SKM-1 (cell line): ENCODE data around the gene TEX2.

Source experiments
- DNase-seq: peaks from one replicate; lab custom pipeline; 2025; ENCODE audit not compliant: unreplicated experiment; lab: John Stamatoyannopoulos, UW

The TEX2 gene

GRCh38 chr17:64162554-64162953 lies 100.5 kb downstream of the TEX2 start:
- DNase-seq: no peak

GRCh38 chr17:64161380-64162176 lies 101.5 kb downstream of the TEX2 start:
- DNase-seq: no peak

DNA sequence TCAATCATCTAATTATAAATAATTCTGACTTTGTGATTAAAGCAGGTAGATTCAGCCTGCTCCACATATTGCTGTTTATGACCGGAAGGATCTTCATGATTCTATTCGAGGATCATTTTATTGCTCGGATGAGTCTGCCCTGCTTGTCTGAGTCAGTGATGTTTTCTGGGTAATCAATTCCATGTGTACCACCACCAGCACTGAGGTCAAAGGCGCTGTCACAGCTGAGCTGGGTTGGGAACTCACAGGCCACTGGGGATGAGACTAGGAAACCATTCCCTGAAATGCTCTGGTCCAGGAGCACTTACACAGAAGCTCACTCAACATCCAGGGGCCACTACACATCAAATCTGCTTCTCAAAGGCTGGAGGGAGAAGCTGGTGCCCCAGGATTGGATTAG lies 102.7 kb downstream of the TEX2 start:
- no peak for DNase-seq

DNA sequence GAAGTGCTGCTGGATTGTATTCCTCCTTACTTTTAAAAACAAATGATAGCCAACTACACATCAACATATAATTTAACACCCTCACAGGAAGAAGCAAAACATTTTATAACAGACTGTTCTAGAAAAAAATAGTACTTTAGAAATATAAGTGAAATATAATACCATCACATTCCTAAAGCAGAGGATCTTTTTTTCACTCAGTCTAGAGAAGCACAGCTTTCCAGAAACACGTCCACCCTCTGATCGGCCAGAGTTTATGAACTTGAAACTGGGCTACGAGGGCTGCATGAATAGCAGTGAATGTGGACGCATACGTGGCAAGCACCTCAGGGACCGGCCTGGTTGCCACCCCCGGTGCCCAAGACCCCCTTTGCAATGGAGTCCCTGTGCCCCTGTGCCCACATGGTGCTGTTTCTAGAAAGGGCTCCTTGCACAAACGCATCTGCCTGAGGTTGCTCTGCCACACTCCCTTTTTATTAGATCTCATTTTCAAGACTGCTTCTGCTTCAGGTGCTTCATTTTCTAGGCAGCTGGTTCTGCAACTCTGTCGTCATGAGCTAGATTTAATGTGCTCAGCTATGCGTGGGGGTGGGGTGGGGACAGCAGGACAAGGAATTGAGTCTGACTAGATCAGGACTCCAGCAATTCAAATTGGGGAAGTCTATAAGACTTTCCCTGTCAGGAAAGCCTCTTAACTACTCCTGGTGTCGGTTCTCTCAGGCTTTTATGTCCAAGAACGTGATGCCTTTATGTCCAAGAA lies 104.0 kb downstream of the TEX2 start:
- no peak for DNase-seq

DNA sequence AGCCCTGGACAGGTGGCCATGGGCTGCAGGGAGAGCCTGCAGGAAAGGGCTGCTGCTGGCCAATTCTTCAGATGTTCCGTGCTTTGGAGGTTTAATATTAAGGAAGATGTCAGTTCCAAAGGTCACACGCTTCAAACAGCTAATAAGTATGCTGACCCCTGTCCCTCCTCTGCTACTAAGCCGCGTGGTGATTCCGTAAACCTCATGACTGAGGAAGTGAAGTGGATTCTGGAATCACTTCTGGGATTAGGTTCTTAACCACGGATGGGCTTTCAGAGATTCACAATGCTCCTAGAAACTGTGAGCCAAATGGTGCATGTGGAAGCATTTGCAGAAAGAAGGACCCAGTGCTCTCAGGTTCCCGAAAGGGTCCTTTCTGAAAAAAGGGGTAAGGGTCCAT lies 104.7 kb downstream of the TEX2 start:
- no peak for DNase-seq

- no peak for DNase-seq
These were observed 105.3 kb downstream of the TEX2 start for GRCh38 chr17:64157669-64158180.

DNA sequence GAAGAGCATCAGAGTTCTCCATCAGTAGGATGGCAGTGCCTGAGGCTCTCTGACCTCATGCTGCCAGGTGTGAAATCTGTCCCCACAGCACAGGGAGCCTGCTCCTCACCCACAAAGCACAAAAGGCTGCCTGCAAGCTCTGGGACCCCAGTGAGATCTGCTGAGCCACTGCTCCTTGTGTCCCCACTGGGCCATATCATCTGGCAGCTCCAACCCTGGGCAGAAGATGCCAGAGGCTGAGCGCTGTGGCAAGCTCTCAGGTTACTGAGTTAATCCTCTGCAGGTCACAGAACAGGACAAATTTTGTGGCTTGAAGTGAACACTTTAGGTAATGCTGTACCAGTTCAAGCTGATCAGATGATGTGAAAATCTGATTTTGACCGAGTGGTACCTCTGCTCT lies 106.4 kb downstream of the TEX2 start:
- DNase-seq: no peak

DNA sequence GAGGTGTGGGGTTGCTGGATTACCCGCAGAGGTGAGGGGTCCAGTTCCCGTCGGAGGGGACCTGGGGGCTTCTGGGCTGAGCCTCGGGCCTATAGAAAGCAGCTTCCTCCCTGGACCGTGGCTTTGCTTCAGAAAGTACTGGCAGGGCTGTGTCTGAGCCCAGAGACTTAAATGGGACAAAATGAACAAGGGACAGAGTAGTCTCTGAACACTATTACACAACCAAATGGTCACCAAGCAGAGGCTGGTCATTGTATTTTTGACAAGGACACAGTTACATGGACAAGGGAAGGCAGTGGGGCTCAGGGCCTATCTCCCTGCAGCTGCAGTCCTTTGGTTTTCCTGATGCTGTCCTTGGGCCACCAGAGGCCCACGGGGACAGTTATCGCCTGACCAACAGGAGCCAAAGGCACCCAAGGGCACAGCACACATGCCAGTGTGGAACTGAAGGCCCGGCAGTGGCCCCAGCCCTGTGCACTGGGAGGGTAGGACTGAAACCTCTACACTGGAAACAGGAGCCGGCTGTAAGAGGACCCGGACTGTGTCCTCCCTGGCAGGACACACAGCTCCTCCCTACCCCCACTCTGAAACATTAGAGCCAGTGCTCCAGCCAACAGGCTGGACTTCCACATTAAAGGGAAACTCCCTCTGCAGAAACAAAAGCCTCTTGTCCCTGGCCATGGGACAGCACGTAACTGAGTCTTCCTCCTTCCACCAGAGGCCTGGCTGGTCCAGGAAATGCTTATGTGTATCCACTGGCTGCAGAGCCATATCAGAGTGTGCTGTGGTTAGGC lies 107.1 kb downstream of the TEX2 start:
- DNase-seq: no peak

GRCh38 chr17:64155129-64155528 lies 107.9 kb downstream of the TEX2 start:
- DNase-seq: no peak

- DNase-seq: no peak
These were observed 108.3 kb downstream of the TEX2 start for GRCh38 chr17:64154717-64155116.

GRCh38 chr17:64154313-64154695 lies 108.8 kb downstream of the TEX2 start:
- DNase-seq: no peak

DNA sequence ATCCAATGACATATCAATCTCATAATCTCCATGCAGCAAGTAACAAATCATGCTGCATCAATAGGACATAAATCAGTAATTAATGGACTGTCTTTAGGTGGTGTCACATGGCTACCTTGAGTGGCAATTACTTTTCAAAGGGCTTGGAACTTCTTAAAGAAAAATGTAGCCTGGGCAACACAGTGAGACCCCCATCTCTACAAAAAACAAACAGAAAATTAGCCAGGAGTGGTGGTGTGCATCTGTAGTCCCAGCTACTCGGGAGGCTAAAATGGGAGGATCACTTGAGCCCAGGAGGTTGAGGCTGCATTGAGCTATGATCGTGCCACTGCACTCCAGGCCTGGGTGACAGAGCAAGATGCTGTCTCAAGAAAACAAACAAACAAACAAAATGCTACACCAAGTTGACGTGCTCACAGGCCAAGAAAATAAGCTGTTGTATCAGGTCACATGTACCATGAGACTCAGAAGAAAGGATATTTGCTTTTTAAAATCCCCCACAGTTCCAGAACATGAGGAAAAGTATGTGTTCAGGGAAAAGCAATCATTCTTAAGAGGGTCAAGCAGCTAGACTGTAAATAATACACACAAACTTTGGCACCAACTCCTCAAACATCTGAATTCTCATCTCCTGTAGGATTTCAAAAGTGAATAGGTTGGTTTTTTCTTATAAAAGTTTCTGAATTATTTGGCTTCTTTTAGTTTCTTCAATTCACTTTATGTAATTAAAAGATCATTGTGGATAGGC lies 109.3 kb downstream of the TEX2 start:
- DNase-seq: no peak

DNA sequence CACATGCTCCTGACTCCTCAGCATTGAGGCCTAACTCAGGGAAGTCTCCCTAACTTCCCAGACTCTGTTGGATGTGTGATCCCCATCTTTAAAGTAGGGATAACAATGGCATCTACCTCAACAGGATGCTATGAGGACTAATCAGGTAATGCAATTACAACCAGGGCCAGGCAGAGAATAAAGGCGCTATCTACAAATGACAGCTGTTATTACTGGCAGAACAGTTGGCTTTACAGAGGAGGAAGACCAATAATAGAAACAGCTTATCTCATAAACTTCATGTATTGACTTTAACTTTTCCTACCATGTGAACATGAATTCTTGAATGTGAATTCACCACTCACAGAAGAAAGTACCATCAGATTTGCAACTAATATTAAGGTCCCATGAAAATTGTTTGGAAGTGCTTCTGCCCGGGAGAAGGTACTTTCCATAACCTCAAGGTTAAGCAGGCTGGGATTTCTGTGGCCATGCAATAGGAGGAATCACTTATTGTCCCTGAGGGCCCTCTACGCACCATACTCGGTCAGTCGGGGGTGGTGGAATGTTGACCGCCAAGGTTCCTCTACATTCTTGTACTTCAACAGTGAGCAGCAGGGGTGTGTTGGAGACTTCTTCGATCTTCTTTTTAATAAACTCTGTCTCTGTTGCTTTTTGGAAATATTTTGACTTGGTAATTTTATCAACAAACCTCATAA lies 110.5 kb downstream of the TEX2 start:
- DNase-seq: no peak

DNA sequence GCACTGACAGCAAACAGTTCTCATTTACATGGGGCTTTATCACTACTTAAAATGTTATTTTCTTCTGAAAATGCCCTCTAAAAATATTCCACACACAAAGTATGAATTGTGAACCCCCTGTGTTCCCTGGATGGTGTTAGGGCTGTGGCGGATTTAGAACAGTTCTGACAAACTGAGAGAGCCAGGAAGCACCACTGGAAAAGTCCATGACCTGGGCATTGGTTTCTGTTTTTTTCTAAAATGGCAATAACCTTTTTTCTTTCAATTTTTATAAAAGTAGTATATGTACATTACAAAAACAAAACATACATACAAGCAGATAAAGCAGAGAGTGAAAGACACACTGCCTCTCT lies 112.1 kb downstream of the TEX2 start:
- DNase-seq: no peak

- no peak for DNase-seq
These were observed 112.6 kb downstream of the TEX2 start for GRCh38 chr17:64150237-64151015.

GRCh38 chr17:64149196-64149595 lies 113.9 kb downstream of the TEX2 start:
- no peak for DNase-seq

DNA sequence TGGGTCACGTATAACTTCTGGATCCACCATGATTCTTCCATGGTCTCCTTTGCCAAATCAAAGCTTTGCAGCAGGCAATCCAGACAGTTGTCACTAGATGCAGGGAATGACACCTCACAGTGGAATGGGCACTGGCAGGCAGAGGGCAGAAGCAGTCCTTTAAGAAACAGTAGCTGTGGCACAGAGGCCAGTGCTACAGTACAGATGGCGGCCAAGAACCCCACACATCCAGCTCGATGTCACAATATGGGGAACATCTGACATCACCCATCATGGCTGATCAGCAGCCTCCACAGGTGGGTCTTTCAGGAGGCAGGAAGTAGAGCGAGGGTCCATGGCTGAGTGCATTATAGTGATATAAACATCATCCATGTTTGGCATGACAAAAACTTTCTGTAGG lies 114.4 kb downstream of the TEX2 start:
- DNase-seq: no peak

DNA sequence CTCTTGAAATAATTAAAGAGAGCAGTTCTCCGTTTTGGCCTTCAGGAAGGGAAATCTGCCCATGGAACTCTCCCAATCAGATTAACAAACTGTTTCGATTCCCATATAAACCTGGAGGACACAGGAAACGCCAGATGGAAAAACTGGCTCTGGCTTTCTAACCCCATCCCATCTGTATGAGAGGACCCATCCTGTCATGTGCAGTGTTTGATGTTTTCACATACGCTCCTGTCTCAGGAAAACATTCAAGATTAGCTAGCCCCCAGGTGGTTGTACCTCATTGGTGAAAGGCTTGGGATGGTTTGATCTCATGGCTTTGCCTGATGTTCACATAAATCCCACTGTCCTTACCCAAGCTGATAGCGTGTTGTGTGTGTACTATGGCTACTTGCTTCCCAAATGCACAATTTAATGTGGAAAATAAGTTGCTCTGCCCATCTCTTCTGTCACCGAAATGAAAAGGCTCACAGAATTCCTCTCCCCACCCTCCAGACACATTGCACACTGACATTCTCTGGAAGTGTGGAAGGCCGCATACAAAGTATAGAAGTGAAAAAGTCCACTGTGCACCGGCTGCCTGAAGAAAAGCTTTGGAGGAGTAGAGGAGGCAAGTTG lies 114.9 kb downstream of the TEX2 start:
- no peak for DNase-seq
